Breast epithelium (tissue), 4 donors: Measurements from ENCODE around the gene SYT11. TPM values are rescaled to one million over a fixed set of nuclear protein-coding genes. Genes with fewer than 3 reads are reported as not detected.

Experiments
- DNase-seq, 2 donors: peaks; one replicate each; pipeline ENCODE4 v3.0.0-alpha.2; 2019; ENCODE audit warnings: low spot score in 2 of 2
- H3K27ac ChIP-seq, 2 donors: fragments of 200-600 bp; sonication (generic) in 1 of 2; one replicate each; pipeline ENCODE4 v1.5.1; 2016 to 2019; ENCODE audit warnings: mild to moderate bottlenecking in 1 of 2
- H3K27me3 ChIP-seq, 2 donors: fragments of 200-600 bp; sonication (generic) in 1 of 2; one replicate each; pipeline versions ENCODE4 v1.5.1 to v1.6.0; 2017 to 2019; ENCODE audit warnings: control low read depth in 1 of 2, mild to moderate bottlenecking in 1 of 2
- H3K36me3 ChIP-seq: fragments of 200-600 bp; one replicate; pipeline ENCODE4 v1.5.1; 2019
- H3K4me1 ChIP-seq, 2 donors: fragments of 200-600 bp; sonication (generic); one replicate each; pipeline ENCODE4 v1.5.1; 2016 to 2019; ENCODE audit warnings: control low read depth in 1 of 2
- H3K4me3 ChIP-seq, 3 donors: fragments of 200-600 bp; sonication (generic); 1 replicate in 2 of 3; 2 replicates in 1 of 3; pipeline ENCODE4 v1.5.1; 2016 to 2019; ENCODE audit warnings: mild to moderate bottlenecking in 3 of 3, moderate library complexity in 2 of 3
- H3K9me3 ChIP-seq, 2 donors: fragments of 200-600 bp; sonication (generic) in 1 of 2; one replicate each; pipeline ENCODE4 v1.5.1; 2016 to 2019; ENCODE audit warnings: control low read depth in 1 of 2
- POLR2A ChIP-seq: fragments of 450-650 bp; IDR thresholded peaks from one replicate; pipeline ENCODE4 v1.6.1; 2016; ENCODE audit warnings: antibody characterized with exemption, mild to moderate bottlenecking, moderate library complexity
- POLR2AphosphoS5 ChIP-seq, 3 donors: sonication (generic); formaldehyde crosslinking; IDR thresholded peaks; one replicate each; pipeline ENCODE4 v1.6.1; 2017; ENCODE audit warnings: antibody characterized with exemption in 3 of 3
- intact Hi-C: fragments of 100-400 bp; cut with DNase I; formaldehyde crosslinking; loops from one replicate; pipeline ENCODE4 v1.15.1; 2023; ENCODE audit warnings: low total_unique reads
- total RNA-seq, 3 donors: library from RNA; depleted of rRNA; stranded (reverse); fragments of >200 nt; gene quantifications; one replicate each; pipeline ENCODE4 v1.1.0, GENCODE V29; 2016
- TF ChIP-seq, protein P1 (sequence below), 3 donors: fragments of 450-650 bp; IDR thresholded peaks; one replicate each; pipeline ENCODE4 v1.5.1; 2016 to 2017; ENCODE audit warnings: antibody characterized with exemption in 3 of 3, mild to moderate bottlenecking in 3 of 3, moderate library complexity in 3 of 3

SYT11 gene
- total RNA-seq, 3 donors from 2014 or later = 4.5 to 8.2 (median 5.0) TPM

DNA sequence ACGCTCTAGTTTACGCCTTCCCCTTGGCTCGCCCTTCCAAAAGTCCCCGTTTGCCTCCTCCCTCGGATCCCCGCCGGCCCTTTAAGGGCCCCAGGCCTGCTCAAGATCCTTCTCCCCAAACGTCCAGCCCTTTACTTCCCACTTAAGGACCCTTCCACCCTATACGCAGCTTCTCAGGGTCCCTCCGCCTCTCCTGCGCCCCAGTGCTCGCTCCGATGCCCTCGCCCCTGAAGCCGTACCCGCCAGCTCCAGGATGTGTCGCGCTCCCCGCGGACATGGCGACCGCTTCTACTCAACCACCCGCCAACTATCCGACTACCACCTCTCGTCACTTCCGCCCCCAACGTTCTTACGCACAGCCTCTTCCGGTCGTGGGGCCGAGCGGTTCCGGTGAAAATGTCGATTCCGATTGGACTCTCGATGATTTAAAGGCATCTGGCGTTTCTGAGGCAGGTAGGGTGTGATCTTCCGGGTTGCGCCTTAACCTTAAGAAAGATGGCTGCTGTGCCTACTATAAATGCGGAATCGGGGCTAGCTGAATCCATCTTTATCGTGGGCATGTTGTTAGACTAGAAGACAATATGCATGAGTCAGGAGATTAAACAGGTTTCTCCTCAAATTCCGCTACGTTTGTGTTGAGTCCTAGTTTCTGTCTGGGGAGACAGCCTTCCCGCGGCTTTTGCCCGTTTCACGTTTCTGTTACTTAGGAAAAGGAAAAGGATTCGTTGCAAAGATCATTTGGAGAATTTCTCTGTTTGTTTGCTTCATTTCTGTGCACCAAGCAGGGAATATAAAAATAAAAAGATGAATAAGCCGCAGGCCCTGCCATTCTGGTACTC lies 74.9 kb downstream of the SYT11 start, which contains the start of gene KHDC4:
Gene KHDC4 (minus strand): TSS at position 317 of the 839 bp plus-strand sequence. CDS start 40 bp downstream, at position 277.
- H3K27ac ChIP-seq = peak within 1 kb of the TSS; percentile 89 to 96
- intact Hi-C loops = no loop called here
- no peaks in the 10 kb centered on the region for H3K27me3 ChIP-seq
- H3K4me3 ChIP-seq = peak within 1 kb of the TSS; percentile 58 to 94 (median 78)
- no peaks in the 10 kb centered on the region for H3K36me3 ChIP-seq
- TF ChIP-seq POLR2A (peak; percentile 99), POLR2AphosphoS5 (IDR thresholded peaks at IDR 0.05) (peak; percentile 99 to 100 (median 99))
- TF ChIP-seq, protein P1, sequence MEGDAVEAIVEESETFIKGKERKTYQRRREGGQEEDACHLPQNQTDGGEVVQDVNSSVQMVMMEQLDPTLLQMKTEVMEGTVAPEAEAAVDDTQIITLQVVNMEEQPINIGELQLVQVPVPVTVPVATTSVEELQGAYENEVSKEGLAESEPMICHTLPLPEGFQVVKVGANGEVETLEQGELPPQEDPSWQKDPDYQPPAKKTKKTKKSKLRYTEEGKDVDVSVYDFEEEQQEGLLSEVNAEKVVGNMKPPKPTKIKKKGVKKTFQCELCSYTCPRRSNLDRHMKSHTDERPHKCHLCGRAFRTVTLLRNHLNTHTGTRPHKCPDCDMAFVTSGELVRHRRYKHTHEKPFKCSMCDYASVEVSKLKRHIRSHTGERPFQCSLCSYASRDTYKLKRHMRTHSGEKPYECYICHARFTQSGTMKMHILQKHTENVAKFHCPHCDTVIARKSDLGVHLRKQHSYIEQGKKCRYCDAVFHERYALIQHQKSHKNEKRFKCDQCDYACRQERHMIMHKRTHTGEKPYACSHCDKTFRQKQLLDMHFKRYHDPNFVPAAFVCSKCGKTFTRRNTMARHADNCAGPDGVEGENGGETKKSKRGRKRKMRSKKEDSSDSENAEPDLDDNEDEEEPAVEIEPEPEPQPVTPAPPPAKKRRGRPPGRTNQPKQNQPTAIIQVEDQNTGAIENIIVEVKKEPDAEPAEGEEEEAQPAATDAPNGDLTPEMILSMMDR (IDR thresholded peaks at IDR 0.05) = peak in 2 of 3 donors; percentile 23 to 31
- H3K4me1 ChIP-seq = peaks cover 12 to 19% of the 10 kb centered on the region in 2 donors
- H3K9me3 ChIP-seq = no peaks in the 10 kb centered on the region
- DNase-seq = peak; percentile 95 to 97

Other genes with a start within 250 kb of the SYT11 start
- 10 to 100 TPM in 2 of 3 donors, 1 to 10 TPM in 1; 9.6 to 44.2 (median 35.4) TPM for gene MSTO1, start 249.3 kb upstream of the SYT11 start, total RNA-seq
- 100 to 1,000 TPM; 107 to 156 (median 155) TPM for gene YY1AP1, start 170.8 kb upstream of the SYT11 start, total RNA-seq
- gene DAP3, start 170.5 kb upstream of the SYT11 start, total RNA-seq = 100 to 1,000 TPM; 143 to 195 (median 168) TPM
- gene GON4L, start 2.4 kb upstream of the SYT11 start, total RNA-seq = 10 to 100 TPM; 33.3 to 56.4 (median 56.1) TPM
- gene RIT1, start 51.8 kb downstream of the SYT11 start, total RNA-seq = 10 to 100 TPM; 29.2 to 32.6 (median 29.4) TPM
- gene KHDC4, start 74.8 kb downstream of the SYT11 start, total RNA-seq = 10 to 100 TPM; 52.0 to 81.5 (median 64.2) TPM
- not detected for gene RXFP4, start 82.1 kb downstream of the SYT11 start, total RNA-seq
- gene ARHGEF2, start 119.0 kb downstream of the SYT11 start, total RNA-seq = 10 to 100 TPM; 81.8 to 93.7 (median 90.4) TPM
- gene SSR2, start 161.4 kb downstream of the SYT11 start, total RNA-seq = 100 to 1,000 TPM; 305 to 407 (median 370) TPM
- 10 to 100 TPM; 22.1 to 27.1 (median 23.3) TPM for gene UBQLN4, start 194.2 kb downstream of the SYT11 start, total RNA-seq
- 10 to 100 TPM; 60.7 to 75.5 (median 69.8) TPM for gene LAMTOR2, start 195.2 kb downstream of the SYT11 start, total RNA-seq
- gene RAB25, start 201.6 kb downstream of the SYT11 start, total RNA-seq = 10 to 100 TPM in 2 of 3 donors, not detected in 1; 40.3 to 68.6 TPM
- gene MEX3A, start 222.9 kb downstream of the SYT11 start, total RNA-seq = 1 to 10 TPM in 2 of 3 donors, under 1 TPM in 1; 0.32 to 1.3 (median 1.3) TPM